Stimulated activated CD4-positive, alpha-beta T cell treated with anti-CD3 and anti-CD28 coated beads, Interleukin-4, amount 100 ng/mL, for 1 hour (primary cell): ENCODE measurements around the gene PKM.
A peak's percentile ranks its signal among the peaks of the same experiment; 100 is the strongest.
"Not testable (repeated sequence)": the region's sequence is repeated elsewhere in the genome, so short reads cannot be mapped to it uniquely, and the experiment has no call there.

ENCODE experiments used
- DNase-seq: peaks from one replicate; pipeline ENCODE4 v3.0.0-alpha.2; 2020

The PKM gene

DNA sequence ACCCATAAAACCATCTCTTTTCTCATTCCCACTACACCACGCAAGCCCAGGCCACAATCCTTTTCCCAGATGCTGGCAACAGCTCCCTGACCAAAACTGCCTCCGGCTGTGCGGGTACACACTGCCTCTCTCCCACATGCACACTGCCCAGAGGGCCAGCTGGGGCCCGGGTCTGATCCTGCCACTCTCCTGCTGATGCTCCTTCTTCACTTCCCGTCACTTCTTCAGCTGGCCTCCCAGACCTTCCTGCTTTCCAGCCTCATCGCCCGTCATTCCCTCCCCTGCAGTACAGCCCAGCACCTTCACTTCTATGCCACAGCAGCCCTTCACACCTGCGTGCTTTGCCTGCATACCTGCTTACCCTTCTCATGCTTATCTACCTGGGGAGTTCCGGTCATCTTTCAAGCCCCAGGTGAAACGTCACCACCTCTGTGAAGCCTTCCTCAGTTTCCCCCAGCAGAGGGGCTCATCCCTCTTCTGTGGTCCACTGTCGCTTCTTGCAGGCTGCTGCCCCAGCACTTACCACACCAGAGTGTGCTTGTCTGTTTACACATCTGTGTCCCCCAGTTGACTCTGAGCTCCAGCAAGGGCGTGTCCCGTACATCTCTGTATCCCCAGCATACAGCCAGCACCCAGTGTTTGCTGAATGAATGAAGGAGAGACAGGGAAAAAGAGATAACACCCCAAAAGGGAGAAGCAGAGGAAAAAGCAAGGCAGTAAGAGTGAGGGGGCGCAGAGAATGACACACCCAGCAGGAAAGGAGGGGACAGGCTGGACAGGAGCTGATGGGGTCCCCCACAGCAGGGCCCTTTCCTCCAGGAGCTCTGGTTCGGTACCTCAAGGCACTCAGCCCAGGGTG lies 55.6 kb downstream of the PKM start:
- DNase-seq, result no peak

DNA sequence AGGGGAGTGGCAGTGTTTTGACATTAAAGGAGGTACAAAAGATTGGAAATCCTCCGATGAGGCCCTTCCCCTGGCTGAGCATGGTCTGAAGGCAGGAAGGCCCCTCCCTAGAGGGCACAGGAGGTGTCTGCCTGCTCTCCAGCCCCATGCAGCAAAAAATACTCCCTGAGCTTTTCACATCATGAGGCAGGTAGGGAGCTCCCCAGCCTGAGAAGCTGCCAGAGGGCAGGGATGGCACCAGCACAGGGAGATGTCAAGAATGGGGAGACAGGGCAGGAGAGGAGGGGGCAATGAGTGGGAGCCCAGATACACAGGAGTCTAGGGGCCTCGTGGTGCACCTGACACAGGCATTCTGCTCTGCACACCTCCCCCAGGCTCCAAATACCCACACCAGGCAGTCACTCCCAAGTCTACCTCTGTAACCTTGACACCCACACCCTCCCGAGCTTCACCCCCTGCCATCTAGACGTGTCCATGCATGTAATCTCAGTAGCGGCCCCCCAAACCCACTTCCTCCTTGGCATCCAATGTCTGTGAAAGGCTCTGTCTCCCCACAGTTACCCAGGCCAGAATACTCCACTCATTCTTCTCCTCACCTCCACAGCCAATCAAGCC lies 56.3 kb downstream of the PKM start:
- DNase-seq, result no peak

DNA sequence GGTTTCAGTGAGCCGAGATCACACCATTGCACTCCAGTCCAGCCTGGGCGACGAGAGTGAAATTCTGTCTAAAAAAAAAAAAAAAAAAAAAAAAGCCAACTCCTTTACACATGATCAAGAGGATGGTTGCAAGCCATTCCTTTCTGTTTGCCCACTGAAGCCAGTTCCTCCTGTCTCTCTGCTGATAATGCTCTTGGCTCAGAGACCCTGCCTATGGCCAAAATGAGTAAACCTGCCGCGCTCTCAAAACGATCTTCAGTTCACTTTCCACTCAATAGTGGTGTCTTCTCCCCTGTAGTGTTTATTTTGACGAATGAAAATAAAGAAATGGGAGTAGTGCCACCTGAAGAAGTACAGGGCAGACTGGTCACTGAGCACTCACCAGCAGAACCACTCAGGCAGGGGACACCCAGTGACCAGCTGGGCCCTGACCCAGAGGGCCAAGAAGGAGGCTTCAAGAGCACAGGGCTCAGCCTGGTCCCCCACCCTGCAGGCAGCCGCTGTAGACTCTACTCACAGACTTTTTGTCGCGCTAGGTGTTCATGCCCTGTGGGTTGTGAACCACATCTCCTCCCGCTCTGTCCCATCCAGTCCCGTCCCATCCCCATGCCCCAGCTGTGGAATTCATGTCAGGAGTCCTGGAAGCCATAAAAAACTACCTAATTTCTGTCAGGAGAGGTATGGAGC lies 57.0 kb downstream of the PKM start:
- DNase-seq, result no peak

DNA sequence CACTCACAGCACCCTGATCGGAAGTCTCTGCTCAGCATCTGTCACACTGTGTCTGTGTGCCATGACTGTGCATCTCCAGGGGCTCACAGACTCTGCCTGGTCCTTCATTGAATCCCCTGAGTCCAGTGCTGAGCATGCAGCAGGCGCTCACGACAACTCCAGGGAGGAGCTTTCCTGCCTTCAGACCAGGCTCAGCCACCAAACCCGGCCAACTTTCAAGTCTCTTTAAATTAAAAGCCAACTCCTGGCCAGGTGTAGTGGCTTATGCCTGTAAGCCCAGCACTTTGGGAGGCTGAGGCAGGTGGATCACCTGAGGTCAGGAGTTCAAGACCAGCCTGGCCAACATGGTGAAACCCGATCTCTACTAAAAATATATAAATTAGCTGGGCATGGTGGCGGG lies 57.6 kb downstream of the PKM start:
- no peak for DNase-seq

DNA sequence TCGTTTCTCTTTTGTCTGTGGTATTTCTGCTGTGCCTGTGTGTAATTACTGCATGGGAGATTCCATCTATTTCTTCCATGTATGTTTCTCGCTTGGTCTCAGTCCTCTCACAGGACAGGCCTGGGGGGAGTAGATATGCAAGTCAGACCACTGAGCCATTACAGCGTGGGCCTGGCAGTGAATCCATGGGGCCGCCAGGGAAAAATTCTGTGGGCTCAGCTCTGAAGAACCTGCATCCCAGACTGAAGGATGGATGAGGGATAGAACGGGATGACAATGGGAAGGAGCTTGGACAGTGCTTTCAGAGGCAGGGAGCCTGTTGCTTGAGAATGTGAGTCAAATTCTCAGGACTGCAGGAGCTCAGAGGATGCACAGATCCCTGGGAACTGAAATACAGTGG lies 58.2 kb downstream of the PKM start:
- no peak for DNase-seq

DNA sequence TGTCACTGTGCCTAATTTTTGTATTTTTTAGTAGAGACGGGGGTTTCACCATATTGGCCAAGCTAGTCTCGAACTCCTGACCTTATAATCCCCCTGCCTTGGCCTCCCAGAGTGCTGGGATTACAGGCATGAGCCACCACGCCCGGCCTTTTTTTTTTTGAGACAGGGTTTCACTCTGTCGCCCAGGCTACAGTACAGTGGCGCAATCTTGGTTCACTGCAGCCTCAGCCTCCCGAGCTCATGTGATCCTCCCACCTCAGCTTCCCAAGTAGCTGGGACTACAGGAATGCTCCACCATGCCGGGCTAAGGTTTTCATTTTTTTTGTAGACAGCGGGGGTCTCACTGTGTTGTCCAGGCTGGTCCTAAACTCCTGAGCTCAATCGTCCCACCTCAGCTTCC lies 59.0 kb downstream of the PKM start:
- not testable (repeated sequence) for DNase-seq

DNA sequence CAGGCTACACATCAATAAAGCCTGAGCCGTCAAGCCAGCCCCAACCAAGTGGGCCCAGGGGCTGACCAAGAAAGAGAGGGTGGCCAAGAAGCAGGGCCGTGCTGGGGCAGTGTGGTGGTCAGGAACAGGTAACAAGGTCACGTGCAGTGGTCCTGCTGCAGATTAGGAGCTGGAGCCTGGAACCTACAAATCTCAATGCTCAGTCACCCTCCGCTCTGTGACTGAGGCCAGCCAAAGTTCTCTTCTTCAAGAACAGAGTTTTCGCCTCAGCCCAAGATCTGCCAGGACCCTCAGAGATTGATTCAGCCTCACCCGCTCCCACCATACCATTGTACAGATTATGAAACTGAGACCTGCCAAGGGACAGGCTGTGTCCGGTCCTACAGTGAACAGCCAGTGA lies 60.3 kb downstream of the PKM start:
- no peak for DNase-seq

DNA sequence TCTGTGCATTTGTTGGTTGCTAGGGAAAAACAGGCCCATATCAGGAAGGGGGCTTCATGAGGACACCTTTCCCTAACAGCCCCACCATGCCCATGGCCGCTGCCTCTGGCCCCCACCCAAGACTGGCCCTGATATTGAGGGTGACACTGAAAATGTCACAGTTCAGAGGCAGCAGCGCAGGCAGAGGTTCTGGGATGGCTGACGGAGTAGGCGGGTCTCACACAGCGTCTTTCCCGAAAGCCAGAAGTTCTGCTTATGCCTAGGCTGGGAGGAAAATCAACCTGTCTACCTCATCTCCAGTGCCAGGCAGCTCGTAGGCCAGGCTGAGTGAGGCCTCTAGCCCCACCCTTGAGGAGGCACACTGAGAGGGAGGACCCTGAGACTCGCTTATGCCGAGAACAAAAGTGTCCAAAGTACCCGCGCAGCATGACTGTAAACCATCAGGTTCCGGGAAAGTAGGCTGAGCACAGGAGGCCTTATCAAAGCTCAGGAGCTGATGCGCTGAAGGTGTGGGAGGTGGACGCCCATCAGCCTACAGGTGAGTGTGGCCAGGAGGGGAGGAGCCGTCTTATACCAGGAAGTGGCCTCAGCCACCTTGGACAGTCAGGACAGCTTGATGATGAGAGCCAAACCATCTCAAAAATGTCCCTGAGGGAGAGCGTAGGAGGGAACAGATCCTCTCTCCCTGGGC lies 60.9 kb downstream of the PKM start:
- no peak for DNase-seq

DNA sequence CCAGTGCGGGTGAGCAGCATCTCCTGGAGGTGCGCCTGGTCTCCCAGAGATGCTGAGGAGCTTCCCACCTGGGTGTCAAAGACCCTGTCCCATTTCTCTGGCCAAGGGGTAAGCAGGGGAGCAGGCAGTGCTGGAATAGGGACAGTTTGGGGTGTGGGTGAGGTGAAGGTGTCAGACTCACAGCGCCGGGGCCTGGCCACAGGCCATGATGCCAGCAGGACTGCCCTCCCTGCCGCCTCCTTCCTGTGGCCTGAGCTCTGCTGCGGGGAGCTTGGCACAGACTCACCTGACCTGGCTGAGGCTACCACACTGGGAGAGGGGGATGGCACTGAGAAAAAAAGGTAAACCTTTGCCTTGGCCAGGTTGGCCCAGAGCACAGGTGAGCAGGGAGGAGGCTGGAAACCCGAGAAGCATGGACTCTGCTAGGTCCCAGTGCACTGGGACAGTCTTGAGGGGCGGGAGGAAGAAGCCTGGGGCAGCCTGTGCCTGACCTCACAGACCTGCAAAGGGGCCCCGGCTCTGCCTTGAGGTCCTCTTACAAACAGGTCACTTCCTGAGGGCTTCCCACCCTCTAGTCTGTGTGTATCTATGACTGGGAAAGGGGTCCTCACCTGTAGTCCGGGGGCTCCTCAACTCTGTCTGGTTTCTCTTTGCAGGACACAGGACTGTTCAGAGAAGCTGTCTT lies 61.6 kb downstream of the PKM start:
- no peak for DNase-seq

DNA sequence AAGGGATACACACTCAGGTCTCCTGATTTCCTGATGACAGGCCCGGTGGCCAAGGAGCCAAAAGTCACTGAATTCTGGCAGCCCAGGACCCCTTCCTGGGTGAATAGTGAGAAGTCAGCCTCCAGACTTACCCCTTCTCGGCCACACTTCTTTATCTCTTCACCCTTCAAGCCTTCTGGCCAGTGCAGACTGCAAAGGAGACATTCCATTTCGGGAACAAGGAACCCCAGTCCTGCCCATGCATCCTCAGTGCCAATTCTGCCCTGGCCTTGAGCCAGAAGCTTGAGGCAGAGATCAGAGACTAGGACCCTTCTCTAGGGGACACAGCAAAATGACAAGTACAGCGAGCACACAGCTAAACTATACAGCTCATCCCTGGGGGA lies 62.2 kb downstream of the PKM start:
- no peak for DNase-seq

DNA sequence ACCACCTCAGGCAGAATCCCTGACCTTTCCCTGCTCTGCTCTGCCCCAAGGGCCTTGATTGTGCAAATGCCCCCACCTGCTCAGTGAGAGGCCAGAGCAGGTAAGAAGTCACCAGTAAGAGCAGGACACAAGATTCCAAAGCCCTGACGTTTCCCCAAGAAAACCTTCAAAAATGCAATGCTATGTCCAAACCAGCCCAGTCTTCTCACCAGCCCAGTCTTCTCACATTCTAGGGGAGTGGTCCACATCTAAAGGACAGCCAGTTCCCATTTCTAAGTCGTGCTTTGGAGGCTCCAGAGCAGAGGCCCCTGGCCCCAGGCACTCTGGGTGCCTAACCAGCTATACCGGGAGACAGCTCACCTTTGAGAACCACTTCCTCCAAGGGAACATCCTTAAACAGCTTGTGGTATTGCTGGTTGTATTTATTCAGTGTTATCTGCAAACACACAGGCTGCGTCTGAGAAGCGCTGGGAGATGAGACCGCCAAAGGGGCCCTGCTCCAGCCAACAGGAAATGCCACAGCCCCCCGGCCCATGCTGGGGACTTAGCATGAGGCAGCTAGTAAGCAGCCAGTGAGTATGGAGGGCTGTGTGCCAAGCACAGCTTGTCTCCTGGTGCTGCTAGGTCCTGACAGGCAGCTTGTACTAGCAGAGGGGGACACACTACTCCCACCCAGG lies 62.7 kb downstream of the PKM start:
- DNase-seq, result no peak

DNA sequence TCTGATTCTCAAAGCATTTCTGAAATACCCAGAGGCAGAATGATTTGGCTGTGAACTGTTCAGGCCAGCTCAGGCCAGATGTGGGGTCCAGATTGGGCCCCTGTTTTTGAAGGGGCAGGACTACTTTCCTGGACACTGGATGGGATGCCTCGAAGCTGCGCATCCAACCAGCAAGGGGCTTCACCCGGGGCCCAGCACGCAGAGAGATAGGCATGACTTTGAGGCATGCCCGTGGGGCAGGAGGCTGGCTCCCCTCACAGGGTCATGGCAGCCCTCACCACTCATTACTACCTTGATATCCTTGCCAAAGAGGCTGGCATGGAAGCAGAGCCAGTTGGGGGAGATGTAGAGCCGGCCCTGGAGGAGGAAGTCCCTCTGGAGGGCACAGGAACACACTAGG lies 63.5 kb downstream of the PKM start:
- no peak for DNase-seq

DNA sequence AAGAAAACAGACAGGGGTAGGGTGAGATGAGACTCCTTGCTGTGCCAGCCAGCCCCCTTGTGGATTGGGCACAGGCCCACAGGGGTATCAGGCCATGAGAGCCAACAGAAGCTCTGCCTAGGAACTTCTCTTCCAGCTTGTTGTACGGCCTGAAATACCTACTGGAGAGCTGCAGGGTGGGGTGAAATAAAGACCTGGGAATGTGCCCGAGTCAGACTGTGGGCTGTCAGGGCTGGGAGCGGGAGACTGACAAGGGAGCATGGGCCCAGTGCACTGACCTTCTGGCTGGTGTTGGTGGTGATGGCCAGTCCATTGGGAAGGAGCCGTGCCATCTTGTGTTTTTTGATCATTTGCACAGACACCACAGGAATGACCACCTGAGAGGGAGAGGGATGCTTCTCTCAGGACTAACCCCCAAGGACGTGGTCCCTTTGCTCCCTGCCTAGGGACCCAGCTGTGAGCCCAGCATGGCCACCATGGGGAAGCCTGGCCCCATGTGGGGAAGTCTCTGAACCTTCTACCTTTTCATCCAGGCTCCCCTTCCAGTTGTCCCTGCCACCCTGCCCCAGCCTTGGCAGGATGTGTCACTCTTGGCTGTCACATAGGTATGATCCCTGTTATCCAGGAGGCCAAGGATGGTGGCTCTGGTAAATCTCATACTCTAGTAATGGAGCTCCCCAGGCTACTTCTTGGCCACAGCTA lies 64.1 kb downstream of the PKM start:
- no peak for DNase-seq

DNA sequence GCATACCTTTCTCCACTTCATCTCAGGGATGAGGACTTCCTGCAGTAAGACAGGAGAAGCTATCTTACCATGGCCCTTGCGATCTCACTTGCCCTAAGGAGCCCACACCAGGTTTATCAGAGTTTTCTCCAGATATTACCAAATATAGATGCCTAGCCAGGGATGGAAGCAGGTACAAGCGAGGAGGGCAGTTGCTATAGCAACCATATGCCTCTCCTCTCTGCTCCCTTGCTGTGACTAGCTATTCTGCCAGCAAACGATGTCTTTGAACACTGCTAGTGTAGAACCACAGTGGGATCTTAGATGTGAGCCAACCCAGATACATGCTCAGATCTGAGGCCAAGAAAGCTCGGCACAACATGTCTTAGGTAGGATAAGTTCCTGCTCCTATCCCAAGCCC lies 67.3 kb downstream of the PKM start:
- DNase-seq, result no peak

DNA sequence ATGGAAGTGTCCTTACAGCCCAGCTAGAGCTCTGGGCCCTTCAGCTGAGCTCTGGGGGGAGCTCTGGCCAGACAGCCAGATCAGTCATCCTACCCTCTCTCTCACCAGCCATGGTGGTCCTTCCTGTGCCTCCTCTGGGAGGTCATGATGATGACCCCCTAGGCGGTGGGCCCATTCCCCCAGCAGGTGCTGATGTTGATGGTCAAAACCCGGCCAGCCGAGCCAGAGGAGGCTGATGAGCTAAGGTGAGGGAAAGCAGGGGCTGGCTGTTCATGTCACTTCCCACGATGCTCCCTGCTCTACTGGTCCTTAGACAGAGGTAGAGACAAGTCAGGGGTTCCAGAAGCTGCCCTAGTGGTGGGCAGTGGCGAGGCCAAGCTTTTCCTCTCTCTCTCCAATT lies 68.4 kb downstream of the PKM start:
- no peak for DNase-seq

DNA sequence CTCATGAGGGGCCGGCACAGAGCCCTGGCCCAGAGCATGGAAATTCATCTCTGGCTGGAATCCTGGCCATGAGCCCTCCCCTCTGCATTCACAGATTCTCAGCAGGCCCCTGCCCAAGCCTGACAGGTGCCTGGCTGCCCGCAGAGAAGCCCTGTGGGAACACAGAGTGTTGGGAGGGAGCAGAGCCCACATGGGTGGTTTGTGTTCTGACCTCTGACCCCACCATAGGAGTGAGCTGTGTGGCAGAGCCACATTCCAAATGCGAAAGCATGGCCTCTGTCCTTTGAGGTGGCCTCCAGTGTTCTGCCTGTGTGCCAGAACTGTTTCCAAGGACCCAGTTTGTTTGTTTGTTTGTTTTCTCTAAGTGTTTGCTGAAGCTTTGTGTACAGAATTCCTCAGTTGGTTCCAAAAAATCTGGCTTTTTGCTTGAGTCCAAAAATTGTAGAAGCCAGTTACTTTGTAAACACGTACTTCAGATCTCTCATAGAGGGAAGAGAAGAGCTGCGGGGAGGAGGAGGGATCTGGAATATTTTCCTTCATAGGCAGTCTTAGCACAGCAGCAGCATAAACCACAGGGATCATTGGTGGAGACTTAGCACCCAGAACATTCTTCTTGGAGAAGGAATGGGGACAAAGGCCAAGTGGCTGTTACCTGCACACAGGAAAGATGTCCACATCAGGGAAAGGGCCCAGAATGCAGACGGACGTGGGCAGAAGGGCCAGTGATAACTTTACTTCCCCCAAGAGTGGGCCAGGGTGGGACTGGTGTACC lies 69.4 kb downstream of the PKM start:
- no peak for DNase-seq

DNA sequence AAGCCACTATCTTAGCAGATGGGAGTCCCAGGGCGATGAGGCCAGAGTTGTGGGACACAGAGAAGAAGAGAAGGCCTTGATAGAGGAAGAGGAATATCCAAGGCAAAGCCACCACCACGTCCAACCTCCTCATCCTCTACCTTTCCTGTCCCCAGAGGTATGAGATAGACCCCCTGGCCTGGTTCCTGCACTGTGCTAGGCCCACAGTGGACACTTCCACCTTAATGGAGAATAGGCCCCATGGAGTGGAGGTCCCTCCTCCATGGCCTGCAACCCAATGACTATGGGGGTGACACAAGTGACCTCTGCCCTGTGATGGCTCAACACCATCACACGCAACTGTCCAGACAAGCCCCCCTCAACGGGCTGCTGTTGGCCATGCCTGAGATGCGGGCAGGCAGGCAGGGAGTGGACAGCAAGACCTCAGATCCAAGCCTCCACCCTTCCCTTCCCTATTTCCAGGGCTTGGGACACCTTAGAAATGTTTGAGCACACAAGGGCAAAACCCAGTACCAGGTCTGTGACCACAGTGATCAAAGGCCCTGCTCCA lies 70.2 kb downstream of the PKM start:
- no peak for DNase-seq

DNA sequence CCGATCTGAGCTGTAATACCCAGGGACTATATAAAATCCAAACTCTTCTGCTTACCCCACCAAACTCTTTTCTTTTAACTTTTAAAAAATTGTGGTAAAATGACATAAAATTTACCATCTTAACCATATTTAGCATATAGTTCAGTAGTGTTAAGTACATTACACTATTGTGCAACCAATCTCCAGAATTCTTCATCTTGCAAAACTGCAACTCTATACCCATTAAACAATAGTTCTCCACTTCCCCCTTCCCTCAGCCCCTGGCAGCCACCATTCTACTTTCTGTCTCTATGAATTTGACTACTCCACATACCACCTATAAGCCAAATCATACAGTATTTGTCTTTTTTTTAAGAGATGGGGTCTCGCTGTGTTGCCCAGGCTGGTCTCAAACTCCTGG lies 74.1 kb downstream of the PKM start:
- no peak for DNase-seq

DNA sequence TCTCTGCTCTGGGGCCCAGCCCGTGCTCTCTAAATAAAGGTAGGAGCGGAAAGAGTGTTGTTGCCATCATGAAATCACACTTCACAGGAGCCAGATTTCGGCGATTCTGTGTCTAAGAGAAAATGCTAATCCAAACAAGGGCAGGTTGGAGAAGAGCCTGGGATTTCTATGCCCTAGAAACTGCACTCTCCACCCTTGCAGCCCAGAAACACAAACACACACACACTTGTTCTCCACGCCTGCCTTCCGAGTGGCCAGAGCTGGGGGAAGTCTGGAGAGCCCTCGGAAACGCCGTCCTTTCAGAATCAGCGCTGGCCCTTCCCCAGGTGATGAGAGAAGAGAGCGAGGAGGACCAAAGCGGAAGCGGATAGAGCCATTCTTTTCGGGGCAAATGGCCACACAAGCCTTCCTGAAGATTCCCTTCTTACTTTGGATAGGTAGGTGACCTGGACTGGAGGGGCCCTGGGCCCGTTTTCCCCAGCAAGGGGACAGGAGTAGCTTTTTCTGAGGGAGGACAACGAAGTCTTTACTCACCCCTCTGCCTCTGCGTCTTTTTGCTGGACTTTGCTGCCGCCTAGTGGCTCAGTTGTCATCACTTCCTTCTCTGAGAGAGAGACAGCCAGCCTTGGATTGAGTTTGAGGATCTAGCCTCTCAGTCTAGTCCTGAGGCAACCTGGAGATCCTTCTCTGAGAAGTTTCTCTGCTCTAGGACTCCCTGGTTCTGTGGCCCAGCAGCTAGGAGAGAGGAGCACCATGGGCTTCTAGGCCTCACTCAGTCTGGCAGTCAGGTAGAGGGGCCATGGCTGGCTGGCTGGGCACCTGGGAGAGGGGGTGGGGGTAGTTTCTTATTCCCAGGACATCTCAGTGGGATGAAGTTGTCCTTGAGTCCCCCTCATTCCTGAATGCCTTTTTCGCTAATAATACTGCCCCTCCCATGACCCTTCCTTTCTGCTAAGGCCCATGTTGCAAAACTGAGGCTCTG lies 75.1 kb downstream of the PKM start:
- DNase-seq, result peak; percentile 84
